Small intestine (tissue), 7 donors: ENCODE data around the gene MACO1. TPM values are rescaled to one million over a fixed set of nuclear protein-coding genes. Genes with fewer than 3 reads are reported as not detected.
A peak's percentile ranks its signal among the peaks of the same experiment; 100 is the strongest.

Source experiments
- DNase-seq, 2 donors: peaks; one replicate each; pipeline versions ENCODE4 v3.0.0 to v3.0.0-alpha.2; 2013
- FAIRE-seq: peaks from 2 replicates; lab custom pipeline; 2012; peaks lifted over from hg19 to GRCh38; lab: Jason Lieb, UNC
- H3K27ac ChIP-seq, 3 donors: one replicate each; pipeline ENCODE4 v1.5.1; 2013; ENCODE audit warnings: low read length in 2 of 3, mild to moderate bottlenecking in 2 of 3, control low read depth in 1 of 3, inconsistent platforms in 1 of 3, low read depth in 1 of 3, moderate library complexity in 1 of 3
- H3K27me3 ChIP-seq, 3 donors: one replicate each; pipeline ENCODE4 v1.6.1; 2013; ENCODE audit warnings: low read length in 3 of 3, inconsistent platforms in 1 of 3; ENCODE audit not compliant: control insufficient read depth in 3 of 3, insufficient read depth in 3 of 3
- H3K36me3 ChIP-seq, 3 donors: one replicate each; pipeline ENCODE4 v1.6.1; 2013; ENCODE audit warnings: low read length in 3 of 3, inconsistent platforms in 1 of 3, low read depth in 1 of 3, mild to moderate bottlenecking in 1 of 3, moderate library complexity in 1 of 3; ENCODE audit not compliant: control insufficient read depth in 3 of 3, insufficient read depth in 2 of 3
- H3K4me1 ChIP-seq, 3 donors: one replicate each; pipeline ENCODE4 v1.6.1; 2013; ENCODE audit warnings: low read length in 2 of 3, inconsistent platforms in 1 of 3, low read depth in 1 of 3, mild to moderate bottlenecking in 1 of 3, moderate library complexity in 1 of 3; ENCODE audit not compliant: control insufficient read depth in 3 of 3, insufficient read depth in 2 of 3
- H3K4me3 ChIP-seq, 3 donors: one replicate each; pipeline ENCODE4 v1.5.1; 2013; ENCODE audit warnings: low read length in 3 of 3, control low read depth in 1 of 3, inconsistent platforms in 1 of 3, low read depth in 1 of 3, mild to moderate bottlenecking in 1 of 3, moderate library complexity in 1 of 3
- H3K9me3 ChIP-seq, 2 donors: one replicate each; pipeline ENCODE4 v1.6.1; 2013; ENCODE audit warnings: low read depth in 1 of 2, low read length in 1 of 2; ENCODE audit not compliant: control insufficient read depth in 2 of 2, insufficient read depth in 1 of 2
- WGBS, 3 donors: extraction: QIAGEN DNeasy Blood & Tissue Kit; methylation state at CpG; one replicate each; pipeline ENCODE4 v1.1.7; 2013; 5-methylcytosine and 5-hydroxymethylcytosine counted together
- polyA plus RNA-seq, 4 donors: library from polyadenylated mRNA; stranded (reverse) in 3 of 4; unstranded in 1 of 4; fragments of 200-250 nt in 3 of 4; fragments of 120-200 nt in 1 of 4; gene quantifications; one replicate each; pipeline versions ENCODE4 v1.2.1 to v1.2.3, GENCODE V29; 2013
- donor health status: healthy with polysubstance abuse.
- donor health status: control.
- donor health status: control.
- donor health status: Bipolar disorder and iron deficiency.
- donor health status: healthy.

Gene MACO1
- polyA plus RNA-seq, 4 donors: 8.1 to 18.6 (median 9.7) TPM

DNA sequence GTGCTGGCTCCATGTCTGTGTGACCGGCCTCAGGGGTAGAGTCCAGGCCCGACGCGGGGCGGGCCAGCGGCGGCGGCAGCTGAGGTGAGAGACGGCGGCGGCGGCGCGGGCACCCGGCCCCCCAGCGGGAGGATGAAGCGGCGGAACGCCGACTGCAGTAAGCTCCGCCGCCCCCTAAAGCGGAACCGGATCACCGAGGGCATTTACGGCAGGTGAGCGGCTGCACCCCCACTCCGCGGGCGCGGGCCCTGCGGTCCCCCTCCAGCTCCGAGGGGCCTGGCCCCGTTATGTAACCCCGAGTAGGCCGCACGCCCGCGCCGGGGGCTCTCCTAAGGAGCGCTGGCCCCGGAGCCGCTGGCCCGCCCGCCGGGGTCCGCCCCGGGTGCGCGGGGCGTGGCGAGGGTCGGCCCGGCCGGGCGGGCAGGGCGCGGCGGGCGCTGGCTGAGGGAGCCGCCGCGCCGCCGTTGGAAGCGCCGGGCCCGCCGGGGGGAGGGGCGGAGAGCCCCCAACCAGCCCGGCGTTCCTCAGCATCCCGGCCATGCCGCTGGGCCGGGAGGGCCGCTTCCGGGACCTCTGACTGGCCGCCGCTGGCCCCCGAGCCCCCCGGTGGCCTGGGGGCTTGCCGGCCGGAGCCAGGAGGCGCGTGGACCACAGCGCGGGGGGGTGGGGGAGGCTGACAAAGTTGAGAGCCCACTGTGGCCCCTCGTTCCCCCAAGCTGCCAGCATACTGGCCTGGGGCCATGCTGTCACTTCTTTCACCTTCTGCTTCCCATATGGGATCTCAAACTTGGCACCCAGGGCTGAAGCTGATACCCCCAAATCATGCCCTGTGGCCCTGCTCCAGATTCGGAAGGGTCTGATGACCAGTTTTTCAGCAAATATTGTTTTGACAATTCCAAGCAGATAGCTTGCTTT, 527 bp downstream of the MACO1 start:
- Histone ChIP-seq H3K36me3 (no peaks in the 10 kb centered on the region), H3K27me3 (no peaks in the 10 kb centered on the region), H3K27ac (peak overlapping the region; percentile 74 to 95 (median 86)), H3K4me3 (peak overlapping the region; percentile 93 to 98 (median 96)), H3K4me1 (peaks cover 4 to 22% (median 11%) of the 10 kb centered on the region in 3 donors), H3K9me3 (no peaks in the 10 kb centered on the region)
- WGBS, 3 donors: 0 to 1% (median 1%) methylated on average over 41 to 89 of the region's 89 CpGs
- no peak for FAIRE-seq
- peak in 1 of 2 donors; percentile 43 for DNase-seq

DNA sequence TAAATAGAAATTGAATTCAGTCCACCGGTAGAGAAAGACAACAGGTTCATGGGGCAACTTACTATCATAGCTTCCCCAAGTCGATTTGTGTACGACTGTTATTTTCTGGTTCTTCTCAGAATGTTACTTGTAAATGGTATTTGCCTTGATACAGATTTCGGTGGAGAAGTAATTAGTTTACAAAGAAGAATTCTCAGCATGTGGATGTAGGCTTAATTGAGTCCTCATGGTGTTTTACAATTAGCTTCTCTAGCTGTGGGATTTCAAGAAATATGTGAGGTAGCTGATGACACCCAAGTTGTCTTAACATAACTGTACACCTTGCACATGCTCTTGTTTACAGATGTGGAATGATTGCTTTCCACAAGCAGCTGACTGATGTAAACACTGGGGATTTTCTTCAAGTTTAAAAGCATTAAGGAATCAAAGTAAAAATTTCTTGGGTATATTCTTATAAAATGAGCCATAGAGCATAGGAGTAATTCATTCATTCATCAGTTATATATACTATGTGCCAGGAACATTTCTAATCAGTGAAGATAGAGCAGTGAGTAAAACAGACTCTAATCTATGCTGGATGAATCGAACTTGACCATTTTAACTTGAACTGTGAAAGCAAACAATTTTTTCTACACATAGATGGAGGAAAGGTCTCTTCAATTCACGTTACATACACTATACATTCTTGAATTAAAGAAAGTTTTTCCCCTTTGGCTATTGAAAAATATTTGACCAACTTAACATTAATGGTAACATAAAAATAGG, 1.4 kb downstream of the MACO1 start:
- H3K4me1 ChIP-seq: peaks cover 4 to 22% (median 15%) of the 10 kb centered on the region in 3 donors
- H3K4me3 ChIP-seq: peak overlapping the region; percentile 49 to 98 (median 96)
- no peaks in the 10 kb centered on the region for H3K9me3 ChIP-seq
- FAIRE-seq: no peak
- WGBS, 3 donors: 6 to 16% (median 15%) methylated on average over 6 of the region's 6 CpGs
- peaks cover 0 to 2% (median 0%) of the 10 kb centered on the region in 3 donors for H3K36me3 ChIP-seq
- no peak overlapping the region for H3K27ac ChIP-seq
- peak in 1 of 2 donors; percentile 40 for DNase-seq
- H3K27me3 ChIP-seq: no peaks in the 10 kb centered on the region

DNA sequence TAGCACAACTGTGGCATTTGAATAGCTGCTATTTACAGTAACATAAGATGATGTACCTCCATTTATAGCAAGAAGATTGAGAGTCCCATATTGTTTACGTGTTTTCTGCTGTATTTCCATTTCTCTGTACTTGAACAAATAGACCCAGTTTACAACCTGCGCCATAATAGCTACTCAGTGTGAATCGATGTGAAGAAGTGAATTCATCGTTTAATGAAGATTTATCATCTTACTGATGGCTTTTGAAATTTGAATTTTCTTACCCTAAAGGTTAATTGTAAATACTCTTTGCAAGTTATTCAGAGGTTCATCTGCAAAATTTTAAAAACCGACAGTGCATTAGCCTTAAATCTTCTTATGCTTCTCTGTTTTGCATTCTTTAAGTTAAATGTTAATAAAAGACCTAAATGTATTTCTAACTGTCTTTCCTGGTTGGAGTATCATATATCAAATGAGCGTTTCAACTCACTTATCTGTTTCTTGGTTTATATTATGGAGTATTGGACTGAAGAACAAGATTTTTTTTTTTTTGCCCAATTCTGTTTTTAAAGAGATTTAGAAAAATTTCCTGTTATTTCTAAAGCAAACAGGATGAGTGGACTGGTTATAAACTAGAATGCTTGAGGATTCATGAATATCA, 2.2 kb downstream of the MACO1 start:
- WGBS, 3 donors: 44 to 59% (median 56%) methylated on average over 6 of the region's 6 CpGs
- Histone ChIP-seq H3K27me3 (no peaks in the 10 kb centered on the region), H3K36me3 (peaks cover 0 to 8% (median 0%) of the 10 kb centered on the region in 3 donors), H3K4me1 (peaks cover 4 to 22% (median 15%) of the 10 kb centered on the region in 3 donors), H3K27ac (no peak overlapping the region), H3K9me3 (no peaks in the 10 kb centered on the region), H3K4me3 (no peak overlapping the region)
- DNase-seq (no peak), FAIRE-seq (no peak)

DNA sequence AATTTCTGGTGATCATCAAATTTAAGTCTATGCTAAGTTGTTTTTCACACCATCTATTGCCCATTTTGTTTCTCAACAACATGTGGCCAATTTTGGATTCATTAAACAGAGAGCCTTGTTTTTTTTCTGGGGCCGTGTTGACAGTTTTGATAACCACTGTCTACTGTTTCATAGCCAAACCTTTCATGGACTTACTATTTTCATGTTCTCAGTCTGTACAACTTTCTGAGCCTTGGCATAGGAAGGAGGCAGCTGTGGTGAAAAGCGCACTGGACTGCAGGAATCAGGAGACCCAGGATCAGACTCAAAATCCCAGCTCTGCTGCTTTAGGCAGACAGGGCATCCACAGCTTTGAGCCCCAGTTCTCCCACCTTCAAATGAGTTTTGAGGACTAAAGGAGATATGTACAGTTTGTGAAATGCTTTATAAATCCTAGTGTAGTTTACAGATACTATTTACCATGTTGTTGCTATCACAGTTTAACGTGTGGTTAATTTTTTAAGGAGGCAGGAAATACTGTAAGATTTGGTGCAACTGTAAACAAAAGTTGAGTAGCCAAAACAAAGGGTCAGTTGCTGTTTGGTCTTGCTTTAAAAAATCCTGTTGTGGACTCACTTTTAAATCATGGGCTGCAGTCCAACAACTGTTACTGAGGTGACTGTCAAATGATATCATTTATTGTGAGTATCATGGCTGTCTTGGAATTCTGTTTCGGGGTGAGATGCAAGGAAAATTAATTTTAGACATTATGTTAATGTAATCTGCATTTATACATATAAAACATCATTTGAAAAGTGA, 2.9 kb downstream of the MACO1 start:
- peak overlapping the region in 1 of 3 donors; percentile 74 for H3K27ac ChIP-seq
- WGBS, 3 donors: 33 to 40% (median 35%) methylated on average over 4 of the region's 4 CpGs
- no peaks in the 10 kb centered on the region for H3K27me3 ChIP-seq
- FAIRE-seq (no peak), DNase-seq (no peak)
- H3K4me1 ChIP-seq: peaks cover 4 to 22% (median 15%) of the 10 kb centered on the region in 3 donors
- H3K4me3 ChIP-seq: no peak overlapping the region
- peaks cover 0 to 8% (median 0%) of the 10 kb centered on the region in 3 donors for H3K36me3 ChIP-seq
- no peaks in the 10 kb centered on the region for H3K9me3 ChIP-seq

DNA sequence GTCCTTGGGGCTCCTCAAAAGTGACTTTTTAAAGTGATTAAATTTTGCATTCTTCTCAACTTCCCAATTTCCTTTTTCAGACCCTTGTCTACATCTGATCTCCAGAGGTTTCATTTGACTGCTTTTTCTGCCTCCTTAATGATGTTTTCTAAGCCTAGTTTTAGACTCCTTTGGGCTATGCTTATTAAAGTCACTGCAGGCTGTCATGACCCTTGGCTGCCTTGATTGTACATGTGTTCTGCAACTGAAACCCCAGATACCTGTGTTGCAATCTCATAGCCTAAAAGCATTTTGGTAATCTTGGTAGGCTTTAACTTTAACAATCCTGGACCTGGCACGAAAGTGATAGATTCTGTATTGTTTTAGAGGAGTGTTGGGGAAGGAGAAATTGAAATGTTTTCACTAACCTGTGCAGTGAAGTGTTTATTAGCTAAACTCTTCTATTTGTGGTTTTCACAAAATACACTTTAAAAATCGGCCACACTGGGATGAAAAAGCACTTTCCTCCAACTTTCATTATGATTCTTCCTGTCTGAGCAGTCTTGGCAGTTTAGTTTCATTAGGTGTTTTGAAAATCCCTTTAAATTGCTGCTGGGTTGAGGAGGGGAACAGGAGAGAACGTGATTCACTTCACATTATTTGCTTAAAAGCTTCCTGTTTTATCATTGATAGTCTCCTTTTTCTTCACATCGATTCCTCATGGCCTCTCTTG, 4.9 kb downstream of the MACO1 start:
- DNase-seq (no peak), FAIRE-seq (no peak)
- 20 to 35% (median 20%) methylated on average over 4 of the region's 4 CpGs for WGBS, 3 donors
- Histone ChIP-seq H3K4me1 (peaks cover 4 to 22% (median 15%) of the 10 kb centered on the region in 3 donors), H3K27me3 (no peaks in the 10 kb centered on the region), H3K9me3 (no peaks in the 10 kb centered on the region), H3K36me3 (peaks cover 0 to 10% (median 0%) of the 10 kb centered on the region in 3 donors), H3K27ac (no peak overlapping the region), H3K4me3 (no peak overlapping the region)

DNA sequence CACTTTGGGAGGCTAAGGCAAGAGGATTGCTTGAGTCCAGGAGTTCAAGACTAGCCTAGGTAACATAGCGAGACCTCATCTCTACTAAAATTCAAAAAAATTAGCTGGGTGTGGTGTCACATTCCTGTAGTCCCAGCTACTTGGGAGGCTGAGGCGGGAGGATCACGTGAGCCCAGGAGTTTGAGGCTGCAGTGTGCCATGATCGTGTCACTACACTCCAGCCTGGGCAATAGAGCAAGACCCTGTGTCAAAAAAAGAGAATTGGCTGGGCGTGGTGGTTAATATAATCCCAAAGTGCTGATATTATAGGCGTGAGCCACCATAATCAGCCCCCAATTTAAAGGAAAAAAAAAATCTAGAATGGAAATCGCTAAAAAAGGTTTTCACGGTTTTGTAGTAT, 7.0 kb downstream of the MACO1 start:
- WGBS, 3 donors: 96 to 98% (median 96%) methylated on average over 8 of the region's 8 CpGs
- no peak for FAIRE-seq
- peaks cover 4 to 18% (median 15%) of the 10 kb centered on the region in 3 donors for H3K4me1 ChIP-seq

DNA sequence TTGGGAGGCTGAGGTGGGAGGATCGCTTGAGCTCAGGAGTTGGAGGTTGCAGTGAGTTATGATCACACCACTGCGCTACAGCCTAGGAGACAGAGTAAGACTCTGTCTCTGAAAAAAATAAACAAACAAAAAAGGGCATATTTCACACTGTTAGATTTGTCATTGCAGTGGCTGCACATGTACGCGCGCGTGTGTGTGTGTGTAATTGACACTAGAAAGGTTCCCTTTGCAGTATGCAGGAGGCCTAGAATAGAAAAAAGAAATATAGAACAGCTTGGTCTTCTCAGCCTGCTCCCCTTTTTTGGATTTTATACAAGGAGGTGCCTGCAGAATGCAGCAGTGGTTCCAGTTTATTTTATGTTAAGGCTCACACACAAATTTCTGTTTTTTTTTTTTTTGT, 8.6 kb downstream of the MACO1 start:
- no peaks in the 10 kb centered on the region for H3K27me3 ChIP-seq
- peaks cover 0 to 10% (median 0%) of the 10 kb centered on the region in 3 donors for H3K36me3 ChIP-seq
- no peaks in the 10 kb centered on the region for H3K9me3 ChIP-seq
- no peak overlapping the region for H3K27ac ChIP-seq
- H3K4me3 ChIP-seq: no peak overlapping the region
- H3K4me1 ChIP-seq: peaks cover 4 to 13% (median 9%) of the 10 kb centered on the region in 3 donors
- FAIRE-seq (no peak), DNase-seq (no peak)
- WGBS, 3 donors: 97 to 98% (median 98%) methylated on average over 6 of the region's 6 CpGs

More for the DNA sequence above, 7.0 kb downstream of the MACO1 start:
- H3K27me3 ChIP-seq: no peaks in the 10 kb centered on the region
- no peaks in the 10 kb centered on the region for H3K9me3 ChIP-seq
- H3K4me3 ChIP-seq: no peak overlapping the region
- H3K36me3 ChIP-seq: peaks cover 0 to 10% (median 0%) of the 10 kb centered on the region in 3 donors
- DNase-seq: no peak
- no peak overlapping the region for H3K27ac ChIP-seq
